ENCODE results near the gene SMPDL3B. TPM values are rescaled to one million over a fixed set of nuclear protein-coding genes. Genes with fewer than 3 reads are reported as not detected.

SMPDL3B gene
- total RNA-seq, 6 donors from 2014 or later = 7.3 to 57.1 (median 27.2) TPM

DNA sequence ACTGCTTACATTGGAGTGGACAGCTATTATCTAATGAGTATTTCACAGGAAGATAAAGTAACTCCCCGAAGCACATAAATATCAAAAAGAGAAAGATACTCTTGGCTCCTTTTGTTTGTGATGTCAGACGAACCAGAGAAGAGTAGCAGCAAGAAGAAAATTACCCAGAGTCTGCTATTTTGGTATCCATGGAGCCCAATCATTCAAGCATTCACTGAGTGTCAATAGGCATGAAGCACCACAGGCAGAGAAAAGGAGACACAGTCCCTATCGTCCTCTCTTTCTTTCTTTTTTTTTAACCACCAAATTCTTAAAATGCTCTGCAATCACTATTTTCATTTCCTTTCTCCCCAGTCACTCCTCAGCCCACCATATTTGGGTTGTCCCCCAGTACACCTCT lies 40.3 kb upstream of the SMPDL3B start:
- no peak overlapping the region for H3K4me3 ChIP-seq
- TF ChIP-seq, protein P1, sequence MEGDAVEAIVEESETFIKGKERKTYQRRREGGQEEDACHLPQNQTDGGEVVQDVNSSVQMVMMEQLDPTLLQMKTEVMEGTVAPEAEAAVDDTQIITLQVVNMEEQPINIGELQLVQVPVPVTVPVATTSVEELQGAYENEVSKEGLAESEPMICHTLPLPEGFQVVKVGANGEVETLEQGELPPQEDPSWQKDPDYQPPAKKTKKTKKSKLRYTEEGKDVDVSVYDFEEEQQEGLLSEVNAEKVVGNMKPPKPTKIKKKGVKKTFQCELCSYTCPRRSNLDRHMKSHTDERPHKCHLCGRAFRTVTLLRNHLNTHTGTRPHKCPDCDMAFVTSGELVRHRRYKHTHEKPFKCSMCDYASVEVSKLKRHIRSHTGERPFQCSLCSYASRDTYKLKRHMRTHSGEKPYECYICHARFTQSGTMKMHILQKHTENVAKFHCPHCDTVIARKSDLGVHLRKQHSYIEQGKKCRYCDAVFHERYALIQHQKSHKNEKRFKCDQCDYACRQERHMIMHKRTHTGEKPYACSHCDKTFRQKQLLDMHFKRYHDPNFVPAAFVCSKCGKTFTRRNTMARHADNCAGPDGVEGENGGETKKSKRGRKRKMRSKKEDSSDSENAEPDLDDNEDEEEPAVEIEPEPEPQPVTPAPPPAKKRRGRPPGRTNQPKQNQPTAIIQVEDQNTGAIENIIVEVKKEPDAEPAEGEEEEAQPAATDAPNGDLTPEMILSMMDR (IDR thresholded peaks at IDR 0.05) = no peak
- TF ChIP-seq POLR2A (IDR thresholded peaks at IDR 0.05) (no peak), POLR2AphosphoS5 (IDR thresholded peaks at IDR 0.05) (no peak), EP300 (IDR thresholded peaks at IDR 0.05) (no peak)
- WGBS, 2 donors = 79 to 86% methylated on average over 3 of the region's 3 CpGs
- no peaks in the 10 kb centered on the region for H3K27me3 ChIP-seq
- H3K9me3 ChIP-seq = no peaks in the 10 kb centered on the region
- ATAC-seq (ENCODE audit: low FRiP score in 2 of 2) (no peak), DNase-seq (no peak)
- no peak overlapping the region for H3K27ac ChIP-seq
- peaks cover 40 to 91% (median 61%) of the 10 kb centered on the region in 4 donors for H3K36me3 ChIP-seq
- peaks cover 0 to 21% (median 4%) of the 10 kb centered on the region in 4 donors for H3K4me1 ChIP-seq

DNA sequence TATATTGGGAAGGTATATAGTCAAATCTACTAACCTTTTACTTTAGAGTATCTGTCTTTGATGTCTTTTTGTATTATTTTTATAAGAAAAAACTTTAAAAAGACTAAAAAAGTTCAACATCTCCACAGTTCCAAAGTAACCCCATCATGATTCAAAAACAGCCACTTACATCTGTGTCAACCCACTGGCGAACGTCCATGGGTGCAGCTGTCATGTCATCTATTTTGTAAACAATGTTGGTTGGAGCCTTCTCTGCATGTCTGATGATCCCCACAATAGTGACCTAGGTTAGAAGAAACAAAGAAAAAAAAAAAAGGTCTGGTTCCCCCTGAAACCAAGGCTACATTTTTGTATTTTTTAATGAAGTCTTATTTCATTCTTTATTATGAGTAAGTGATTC lies 28.0 kb upstream of the SMPDL3B start:
- ATAC-seq (ENCODE audit: low FRiP score in 2 of 2) (no peak), DNase-seq (no peak)
- H3K36me3 ChIP-seq = peaks cover 13 to 99% (median 54%) of the 10 kb centered on the region in 4 donors
- H3K27me3 ChIP-seq = no peaks in the 10 kb centered on the region
- H3K4me1 ChIP-seq = peaks cover 0 to 8% (median 0%) of the 10 kb centered on the region in 4 donors
- H3K9me3 ChIP-seq = no peaks in the 10 kb centered on the region
- no peak overlapping the region for H3K27ac ChIP-seq
- no peak overlapping the region for H3K4me3 ChIP-seq
- 76 to 82% methylated on average over 2 of the region's 2 CpGs for WGBS, 2 donors
- no peak for TF ChIP-seq POLR2AphosphoS5 (IDR thresholded peaks at IDR 0.05)
- TF ChIP-seq EP300 (IDR thresholded peaks at IDR 0.05) = no peak
- TF ChIP-seq, protein P1 (IDR thresholded peaks at IDR 0.05) = no peak
- TF ChIP-seq POLR2A (IDR thresholded peaks at IDR 0.05) = no peak

DNA sequence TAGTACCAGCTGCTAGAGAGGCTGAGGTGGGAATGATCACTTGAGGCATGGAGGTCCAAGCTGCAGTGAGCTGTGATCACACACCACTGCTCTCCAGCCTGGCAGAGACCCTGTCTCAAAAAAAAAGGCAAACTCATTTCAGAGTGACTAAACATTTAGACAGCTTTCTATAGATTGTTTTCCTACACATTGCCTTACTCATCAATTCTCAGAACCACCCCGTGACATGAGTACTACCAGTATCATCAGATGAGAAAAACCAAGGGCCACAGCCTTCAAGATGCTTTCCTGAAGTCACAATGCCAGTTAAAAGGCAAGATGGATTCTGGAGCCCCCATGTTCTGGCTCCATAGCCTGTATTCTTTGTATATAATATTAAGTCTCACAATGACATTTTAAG lies 22.4 kb upstream of the SMPDL3B start:
- Histone ChIP-seq H3K4me1 (peaks cover 8 to 15% (median 9%) of the 10 kb centered on the region in 4 donors), H3K27me3 (no peaks in the 10 kb centered on the region), H3K4me3 (no peak overlapping the region), H3K27ac (no peak overlapping the region), H3K36me3 (peaks cover 0 to 54% (median 20%) of the 10 kb centered on the region in 4 donors), H3K9me3 (peaks cover 0 to 7% (median 3%) of the 10 kb centered on the region in 4 donors)
- ATAC-seq (ENCODE audit: low FRiP score in 2 of 2) (no peak), DNase-seq (no peak)
- WGBS, 2 donors = 87 to 100% methylated on average over 1 of the region's 1 CpG
- TF ChIP-seq POLR2AphosphoS5 (IDR thresholded peaks at IDR 0.05) (no peak), POLR2A (IDR thresholded peaks at IDR 0.05) (no peak), EP300 (IDR thresholded peaks at IDR 0.05) (no peak)

DNA sequence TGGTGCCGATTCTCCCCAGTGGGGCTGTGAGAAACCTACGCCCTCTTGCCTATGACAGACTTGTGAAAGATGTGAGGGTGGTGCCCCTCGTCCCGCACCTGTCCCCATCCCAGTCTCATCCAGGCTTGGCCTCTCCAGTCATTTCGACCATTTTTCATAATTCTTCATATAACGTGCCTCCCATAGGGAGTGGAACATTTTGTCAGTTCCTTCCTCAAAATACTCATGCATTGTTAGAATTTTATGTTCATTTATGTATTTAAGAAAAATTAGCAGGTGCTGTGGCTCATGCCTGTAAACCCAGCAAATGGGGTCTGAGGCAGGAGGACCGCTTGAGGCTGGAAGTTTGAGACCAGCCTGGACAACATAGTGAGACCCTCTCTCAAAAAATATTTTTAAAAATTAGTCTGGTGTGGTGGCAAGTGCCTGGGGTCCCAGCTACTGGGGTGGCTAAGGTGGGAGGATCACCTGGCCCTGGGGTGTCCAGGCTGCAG lies 19.7 kb upstream of the SMPDL3B start:
- ATAC-seq (ENCODE audit: low FRiP score in 2 of 2) = no peak
- H3K4me1 ChIP-seq = peaks cover 8 to 15% (median 9%) of the 10 kb centered on the region in 4 donors

DNA sequence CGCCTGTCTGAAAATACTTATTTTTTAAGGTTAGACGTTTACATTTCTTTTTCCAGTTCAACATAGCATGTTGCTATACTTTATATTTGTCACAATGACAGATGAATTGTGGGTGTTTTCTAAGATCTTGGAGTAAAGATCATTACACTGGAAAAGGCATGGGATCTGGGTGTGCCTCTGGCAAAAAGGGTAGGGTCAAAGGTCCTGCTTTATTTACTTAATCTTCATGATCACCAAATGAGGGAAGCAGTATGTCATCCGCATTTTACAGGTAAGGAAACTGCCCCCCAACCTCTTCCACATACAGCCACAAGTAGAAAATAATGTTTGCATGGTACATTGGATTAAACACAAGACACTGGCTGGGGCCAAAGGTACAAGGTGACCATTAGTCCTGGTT lies 12.5 kb upstream of the SMPDL3B start:
- WGBS, 2 donors = 79 to 82% methylated on average over 3 of the region's 3 CpGs

More for the DNA sequence above, 19.7 kb upstream of the SMPDL3B start:
- 63 to 64% methylated on average over 7 of the region's 7 CpGs for WGBS, 2 donors
- DNase-seq = no peak
- TF ChIP-seq, protein P1 (IDR thresholded peaks at IDR 0.05) = no peak
- TF ChIP-seq POLR2A (IDR thresholded peaks at IDR 0.05) (no peak), POLR2AphosphoS5 (IDR thresholded peaks at IDR 0.05) (no peak), EP300 (IDR thresholded peaks at IDR 0.05) (no peak)
- H3K4me3 ChIP-seq = peak overlapping the region in 3 of 4 donors; percentile 72 to 91 (median 82)
- peaks cover 0 to 28% (median 3%) of the 10 kb centered on the region in 4 donors for H3K36me3 ChIP-seq
- H3K27me3 ChIP-seq = no peaks in the 10 kb centered on the region
- H3K9me3 ChIP-seq = peaks cover 0 to 7% (median 3%) of the 10 kb centered on the region in 4 donors
- peak overlapping the region; percentile 76 to 94 (median 88) for H3K27ac ChIP-seq

More for the DNA sequence above, 12.5 kb upstream of the SMPDL3B start:
- TF ChIP-seq, protein P1 (IDR thresholded peaks at IDR 0.05) = no peak
- TF ChIP-seq EP300 (IDR thresholded peaks at IDR 0.05) (no peak), POLR2AphosphoS5 (IDR thresholded peaks at IDR 0.05) (no peak), POLR2A (IDR thresholded peaks at IDR 0.05) (no peak)
- no peak for DNase-seq
- Histone ChIP-seq H3K27ac (no peak overlapping the region), H3K27me3 (no peaks in the 10 kb centered on the region), H3K36me3 (no peaks in the 10 kb centered on the region), H3K4me1 (no peaks in the 10 kb centered on the region), H3K9me3 (no peaks in the 10 kb centered on the region), H3K4me3 (no peak overlapping the region)
- no peak for ATAC-seq (ENCODE audit: low FRiP score in 2 of 2)

All from upper lobe of left lung (tissue), 6 donors.